Mesodermal cell (in vitro differentiated cells): Measurements from ENCODE around the gene C10orf88.

Source experiments
- H3K27ac ChIP-seq: 2 replicates; pipeline ENCODE4 v1.7.0; 2013; ENCODE audit warnings: mild to moderate bottlenecking, low read depth, low read length, moderate library complexity; ENCODE audit not compliant: severe bottlenecking
- H3K36me3 ChIP-seq: 2 replicates; pipeline ENCODE4 v1.7.1; 2013; ENCODE audit warnings: mild to moderate bottlenecking, low read length, moderate library complexity; ENCODE audit not compliant: control insufficient read depth, insufficient read depth
- H3K4me1 ChIP-seq: one replicate; pipeline ENCODE4 v1.7.1; 2013; ENCODE audit warnings: mild to moderate bottlenecking, low read length; ENCODE audit not compliant: insufficient read depth, control insufficient read depth, poor library complexity, severe bottlenecking
- H3K4me3 ChIP-seq: 2 replicates; pipeline ENCODE4 v1.7.0; 2013; ENCODE audit warnings: low read length, control low read depth, mild to moderate bottlenecking; ENCODE audit not compliant: insufficient read depth, poor library complexity, severe bottlenecking; ENCODE audit errors: extremely low read depth
- H3K9me3 ChIP-seq: 2 replicates; pipeline ENCODE4 v1.7.1; 2013; ENCODE audit warnings: mild to moderate bottlenecking, low read length, moderate library complexity; ENCODE audit not compliant: control insufficient read depth
- WGBS, 2 experiments: methylation state at CpG; one replicate each; pipeline ENCODE4 v1.1.5; 2013; ENCODE audit warnings: missing lambda C conversion rate in 2 of 2; ENCODE audit not compliant: insufficient coverage in 2 of 2; 5-methylcytosine and 5-hydroxymethylcytosine counted together

The C10orf88 gene

GRCh38 chr10:122990278-122990677 is 36.3 kb upstream of the C10orf88 start:
- no peak overlapping the region for H3K27ac ChIP-seq

GRCh38 chr10:122988501-122988900 is 34.5 kb upstream of the C10orf88 start:
- 40% methylated on average over 1 of the region's 2 CpGs; no CpG with 5 or more reads in 1 of the 2 experiments for WGBS, 2 experiments
- Histone ChIP-seq H3K27ac (no peak overlapping the region), H3K9me3 (no peaks in the 10 kb centered on the region), H3K4me3 (no peak overlapping the region), H3K36me3 (peaks cover 9% of the 10 kb centered on the region), H3K4me1 (no peaks in the 10 kb centered on the region)

More at GRCh38 chr10:122990278-122990677, 36.3 kb upstream of the C10orf88 start:
- Histone ChIP-seq H3K36me3 (peaks cover 16% of the 10 kb centered on the region), H3K4me1 (no peaks in the 10 kb centered on the region), H3K4me3 (no peak overlapping the region), H3K9me3 (no peaks in the 10 kb centered on the region)
- 59 to 77% methylated on average over 2 to 3 of the region's 5 CpGs for WGBS, 2 experiments

GRCh38 chr10:122986335-122986734 is 32.3 kb upstream of the C10orf88 start:
- no peak overlapping the region for H3K4me3 ChIP-seq
- H3K4me1 ChIP-seq = no peaks in the 10 kb centered on the region
- WGBS, 2 experiments = 87 to 89% methylated on average over 3 to 4 of the region's 6 CpGs
- peaks cover 9% of the 10 kb centered on the region for H3K36me3 ChIP-seq
- no peak overlapping the region for H3K27ac ChIP-seq
- no peaks in the 10 kb centered on the region for H3K9me3 ChIP-seq

- WGBS, 2 experiments = 86 to 87% methylated on average over 1 to 2 of the region's 2 CpGs
- no peaks in the 10 kb centered on the region for H3K9me3 ChIP-seq
- H3K27ac ChIP-seq = no peak overlapping the region
- no peaks in the 10 kb centered on the region for H3K4me1 ChIP-seq
- H3K36me3 ChIP-seq = peaks cover 9% of the 10 kb centered on the region
- no peak overlapping the region for H3K4me3 ChIP-seq
Observed at GRCh38 chr10:122984708-122985107, 30.7 kb upstream of the C10orf88 start.

GRCh38 chr10:122983898-122984297 is 29.9 kb upstream of the C10orf88 start:
- Histone ChIP-seq H3K9me3 (no peaks in the 10 kb centered on the region), H3K27ac (no peak overlapping the region), H3K4me1 (no peaks in the 10 kb centered on the region), H3K4me3 (no peak overlapping the region), H3K36me3 (peaks cover 9% of the 10 kb centered on the region)
- WGBS, 2 experiments = 94 to 99% methylated on average over 6 of the region's 6 CpGs

- no peak overlapping the region for H3K27ac ChIP-seq
- H3K4me1 ChIP-seq = no peaks in the 10 kb centered on the region
- 40% methylated on average over 1 of the region's 4 CpGs; no CpG with 5 or more reads in 1 of the 2 experiments for WGBS, 2 experiments
- H3K4me3 ChIP-seq = peak overlapping the region; percentile 57
- no peaks in the 10 kb centered on the region for H3K9me3 ChIP-seq
- peaks cover 9% of the 10 kb centered on the region for H3K36me3 ChIP-seq
Observed at GRCh38 chr10:122981066-122981464, 27.0 kb upstream of the C10orf88 start.

- peak within 1 kb of the TSS; percentile 94 for H3K27ac ChIP-seq
- peaks cover 8% of the 10 kb centered on the region for H3K36me3 ChIP-seq
- 0 to 1% methylated on average over 40 to 51 of the region's 73 CpGs for WGBS, 2 experiments
- H3K9me3 ChIP-seq = no peaks in the 10 kb centered on the region
- H3K4me3 ChIP-seq = peak within 1 kb of the TSS; percentile 57
- H3K4me1 ChIP-seq = no peaks in the 10 kb centered on the region
Observed at GRCh38 chr10:122980209-122981065, 26.4 kb upstream of the C10orf88 start, which contains the start of gene PSTK. Gene PSTK, plus strand, starts transcription at chr10:122980401. Its CDS starts 79 bp downstream, at chr10:122980480.

- Histone ChIP-seq H3K9me3 (no peaks in the 10 kb centered on the region), H3K36me3 (no peaks in the 10 kb centered on the region), H3K4me3 (no peak overlapping the region), H3K4me1 (no peaks in the 10 kb centered on the region), H3K27ac (no peak overlapping the region)
- 100% methylated on average over 1 of the region's 3 CpGs for WGBS, 2 experiments
Observed at GRCh38 chr10:122974543-122975064, 20.6 kb upstream of the C10orf88 start.

GRCh38 chr10:122974023-122974422 is 20.0 kb upstream of the C10orf88 start:
- H3K36me3 ChIP-seq = no peaks in the 10 kb centered on the region
- H3K9me3 ChIP-seq = peaks cover 5% of the 10 kb centered on the region
- H3K4me1 ChIP-seq = no peaks in the 10 kb centered on the region
- WGBS, 2 experiments = 78 to 88% methylated on average over 3 of the region's 5 CpGs
- H3K4me3 ChIP-seq = no peak overlapping the region
- H3K27ac ChIP-seq = no peak overlapping the region

- 80 to 100% methylated on average over 1 of the region's 3 CpGs for WGBS, 2 experiments
- H3K4me3 ChIP-seq = no peak overlapping the region
Observed at GRCh38 chr10:122968698-122969097, 14.7 kb upstream of the C10orf88 start.

GRCh38 chr10:122966879-122967278 is 12.9 kb upstream of the C10orf88 start:
- Histone ChIP-seq H3K4me1 (no peaks in the 10 kb centered on the region), H3K4me3 (no peak overlapping the region), H3K27ac (no peak overlapping the region), H3K9me3 (peaks cover 6% of the 10 kb centered on the region), H3K36me3 (no peaks in the 10 kb centered on the region)

More at GRCh38 chr10:122968698-122969097, 14.7 kb upstream of the C10orf88 start:
- H3K9me3 ChIP-seq = peaks cover 6% of the 10 kb centered on the region
- no peaks in the 10 kb centered on the region for H3K36me3 ChIP-seq
- H3K27ac ChIP-seq = no peak overlapping the region
- no peaks in the 10 kb centered on the region for H3K4me1 ChIP-seq
